HG02798 (cell line): Measurements from ENCODE around the gene UNC50.
"Not testable (repeated sequence)": the region's sequence is repeated elsewhere in the genome, so short reads cannot be mapped to it uniquely, and the experiment has no call there.

Source experiments
- ATAC-seq: cut with Tn5 transposase; IDR thresholded peaks from one replicate; pipeline ENCODE4 v1.9.1; 2021; ENCODE audit warnings: mild to moderate bottlenecking; ENCODE audit not compliant: unreplicated experiment, poor library complexity

Gene UNC50

GRCh38 chr2:98658816-98659490, 50.6 kb downstream of the UNC50 start:
- ATAC-seq: no peak

- ATAC-seq: not testable (repeated sequence)
These were observed 51.1 kb downstream of the UNC50 start for GRCh38 chr2:98659491-98659840.

GRCh38 chr2:98663511-98664090, 55.2 kb downstream of the UNC50 start:
- ATAC-seq: no peak

DNA sequence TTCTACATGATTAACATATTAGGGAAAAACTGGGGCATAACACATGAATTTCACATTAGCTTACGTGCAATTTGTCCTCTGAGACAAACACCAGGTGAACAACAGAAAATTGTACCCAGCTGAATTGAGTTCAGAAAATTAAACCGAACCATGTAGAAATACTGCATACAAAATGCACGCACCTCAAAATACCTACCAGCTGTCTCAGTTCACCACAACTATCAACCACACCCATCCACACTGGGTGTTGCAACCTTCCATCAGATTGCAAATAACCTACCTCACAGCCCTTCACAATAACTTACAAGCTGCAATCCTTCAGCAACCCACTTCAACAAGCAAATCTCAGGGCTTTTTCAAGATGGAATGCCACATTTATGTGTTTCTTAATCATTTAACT, 55.9 kb downstream of the UNC50 start:
- no peak for ATAC-seq

DNA sequence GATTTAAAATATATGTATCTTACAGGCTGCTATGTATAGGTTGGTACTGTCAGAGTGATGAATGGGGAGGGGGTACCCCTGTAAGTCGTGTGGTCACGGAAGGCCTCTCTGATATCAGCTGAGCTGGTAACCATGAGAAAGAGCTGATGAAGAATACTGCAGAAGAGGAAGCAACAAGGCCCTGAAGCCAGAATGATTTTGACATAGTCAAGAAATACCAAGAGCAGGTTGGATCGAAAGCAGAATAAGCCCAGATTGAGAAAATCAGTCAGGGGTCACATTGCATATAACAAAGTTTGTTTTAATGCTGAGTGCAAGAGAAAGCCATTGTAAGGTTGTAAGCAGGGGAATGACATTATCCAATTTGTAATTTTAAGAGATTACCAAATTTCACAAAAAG, 57.3 kb downstream of the UNC50 start:
- no peak for ATAC-seq
